DOHH2 (cell line): ENCODE results near the gene FAM107A.

Experiments used
- H3F3A ChIP-seq: fragments of 200-600 bp; sonication (generic), shearing (Covaris generic); 2 replicates; pipeline ENCODE4 v1.6.0; 2016; ENCODE audit warnings: antibody characterized with exemption, mild to moderate bottlenecking; ENCODE audit not compliant: control insufficient read depth, insufficient read depth
- H3K27ac ChIP-seq: fragments of 200-600 bp; sonication (generic); 2 replicates; pipeline ENCODE4 v1.5.1; 2014; ENCODE audit warnings: low read depth, mild to moderate bottlenecking, low read length, moderate library complexity
- H3K27me3 ChIP-seq: fragments of 200-600 bp; sonication (generic); 2 replicates; pipeline ENCODE4 v1.6.1; 2014; ENCODE audit warnings: mild to moderate bottlenecking, low read length, mixed read lengths; ENCODE audit not compliant: control insufficient read depth
- H3K36me3 ChIP-seq: fragments of 200-600 bp; sonication (generic); 2 replicates; pipeline ENCODE4 v1.6.1; 2014; ENCODE audit warnings: mild to moderate bottlenecking, low read length, moderate library complexity, mixed read lengths; ENCODE audit not compliant: control insufficient read depth
- H3K4me1 ChIP-seq: fragments of 200-600 bp; sonication (generic); 2 replicates; pipeline ENCODE4 v1.6.1; 2014; ENCODE audit warnings: mild to moderate bottlenecking, low read length, mixed read lengths; ENCODE audit not compliant: control insufficient read depth
- H3K4me2 ChIP-seq: fragments of 200-600 bp; sonication (generic); 2 replicates; pipeline ENCODE4 v1.6.0; 2014; ENCODE audit warnings: mild to moderate bottlenecking, low read length, moderate library complexity
- H3K4me3 ChIP-seq: fragments of 200-600 bp; sonication (generic); 2 replicates; pipeline ENCODE4 v1.5.1; 2014; ENCODE audit warnings: mild to moderate bottlenecking, low read length, mixed read lengths
- H3K79me2 ChIP-seq: fragments of 200-600 bp; sonication (generic); 2 replicates; pipeline ENCODE4 v1.6.1; 2014; ENCODE audit warnings: mild to moderate bottlenecking, low read length, mixed read lengths; ENCODE audit not compliant: control insufficient read depth
- H3K9me2 ChIP-seq: fragments of 200-600 bp; sonication (generic); replicated peaks from 2 replicates; pipeline ENCODE4 v1.6.1; 2014; ENCODE audit warnings: mild to moderate bottlenecking, low read length, mixed read lengths; ENCODE audit not compliant: control insufficient read depth
- H3K9me3 ChIP-seq: fragments of 200-600 bp; sonication (generic); 2 replicates; pipeline ENCODE4 v1.6.1; 2014; ENCODE audit warnings: antibody characterized with exemption, low read length, mixed read lengths; ENCODE audit not compliant: control insufficient read depth, insufficient read depth
- H4K20me1 ChIP-seq: fragments of 200-600 bp; sonication (generic); 2 replicates; pipeline ENCODE4 v1.6.0; 2014; ENCODE audit warnings: low read depth, mild to moderate bottlenecking, antibody characterized with exemption, low read length, moderate library complexity; ENCODE audit not compliant: control insufficient read depth, insufficient read depth
- EZH2phosphoT487 ChIP-seq: fragments of 200-600 bp; sonication (generic); IDR thresholded peaks from 2 replicates; pipeline ENCODE4 v1.6.1; 2017; ENCODE audit warnings: borderline replicate concordance, mild to moderate bottlenecking, antibody characterized with exemption, low read length, moderate library complexity, mixed read lengths
- TF ChIP-seq, protein P1 (sequence below): fragments of 200-600 bp; sonication (generic); IDR thresholded peaks from one replicate; pipeline ENCODE4 v1.5.1; 2014; ENCODE audit warnings: antibody characterized with exemption, mild to moderate bottlenecking, low read depth, low read length; ENCODE audit not compliant: poor library complexity, severe bottlenecking

FAM107A gene

DNA sequence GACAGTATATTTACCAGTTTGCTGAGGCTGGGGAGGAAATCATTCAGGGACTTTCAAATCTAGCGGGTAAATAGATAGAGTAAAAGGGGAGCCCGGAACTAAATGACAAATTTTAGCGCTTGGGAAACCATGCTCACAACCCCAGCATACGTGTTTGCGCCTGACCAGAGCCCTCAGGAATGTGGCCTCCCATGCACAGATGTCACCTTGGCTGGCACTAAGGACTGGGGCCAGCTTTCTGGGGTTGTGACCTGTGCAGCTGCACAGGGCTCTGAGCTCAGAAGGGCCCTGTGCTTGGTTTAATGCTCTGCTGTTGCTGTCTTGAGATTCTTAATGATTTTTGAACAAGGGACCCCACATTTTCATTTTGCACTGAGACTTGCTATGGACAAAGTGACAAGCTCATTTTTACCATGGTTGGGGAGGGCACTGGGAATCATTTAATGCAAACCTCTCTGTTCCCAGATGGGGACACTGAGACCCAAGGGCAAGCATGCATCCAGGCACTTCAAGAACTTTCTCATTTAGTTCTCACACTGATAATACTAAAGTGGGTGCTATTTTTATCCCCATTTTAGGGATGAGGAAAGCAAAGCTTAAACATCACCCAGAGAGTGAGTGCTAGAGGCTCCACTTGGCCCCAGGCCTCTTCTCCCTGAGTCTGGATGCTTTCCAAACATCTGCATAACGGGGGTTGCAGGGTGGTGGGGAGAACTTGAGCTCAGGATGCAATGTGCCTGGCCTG is 44.1 kb upstream of the FAM107A start:
- H4K20me1 ChIP-seq = no peaks in the 10 kb centered on the region
- H3K4me2 ChIP-seq = no peak overlapping the region
- no peaks in the 10 kb centered on the region for H3K4me1 ChIP-seq
- TF ChIP-seq EZH2phosphoT487 = no peak
- TF ChIP-seq, protein P1, sequence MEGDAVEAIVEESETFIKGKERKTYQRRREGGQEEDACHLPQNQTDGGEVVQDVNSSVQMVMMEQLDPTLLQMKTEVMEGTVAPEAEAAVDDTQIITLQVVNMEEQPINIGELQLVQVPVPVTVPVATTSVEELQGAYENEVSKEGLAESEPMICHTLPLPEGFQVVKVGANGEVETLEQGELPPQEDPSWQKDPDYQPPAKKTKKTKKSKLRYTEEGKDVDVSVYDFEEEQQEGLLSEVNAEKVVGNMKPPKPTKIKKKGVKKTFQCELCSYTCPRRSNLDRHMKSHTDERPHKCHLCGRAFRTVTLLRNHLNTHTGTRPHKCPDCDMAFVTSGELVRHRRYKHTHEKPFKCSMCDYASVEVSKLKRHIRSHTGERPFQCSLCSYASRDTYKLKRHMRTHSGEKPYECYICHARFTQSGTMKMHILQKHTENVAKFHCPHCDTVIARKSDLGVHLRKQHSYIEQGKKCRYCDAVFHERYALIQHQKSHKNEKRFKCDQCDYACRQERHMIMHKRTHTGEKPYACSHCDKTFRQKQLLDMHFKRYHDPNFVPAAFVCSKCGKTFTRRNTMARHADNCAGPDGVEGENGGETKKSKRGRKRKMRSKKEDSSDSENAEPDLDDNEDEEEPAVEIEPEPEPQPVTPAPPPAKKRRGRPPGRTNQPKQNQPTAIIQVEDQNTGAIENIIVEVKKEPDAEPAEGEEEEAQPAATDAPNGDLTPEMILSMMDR = no peak
- no peaks in the 10 kb centered on the region for H3K9me3 ChIP-seq
- H3K9me2 ChIP-seq = no peaks in the 10 kb centered on the region
- no peak overlapping the region for H3K27ac ChIP-seq
- H3K4me3 ChIP-seq = no peak overlapping the region
- H3K27me3 ChIP-seq = 0 out of 2 replicates have a peak, but pooled peaks cover 2% of the 10 kb centered on the region
- H3K36me3 ChIP-seq = no peaks in the 10 kb centered on the region
- no peaks in the 10 kb centered on the region for H3K79me2 ChIP-seq
- no peaks in the 10 kb centered on the region for H3F3A ChIP-seq

GRCh38 chr3:58620421-58620820 is 43.2 kb upstream of the FAM107A start:
- H4K20me1 ChIP-seq = no peaks in the 10 kb centered on the region
- H3F3A ChIP-seq = no peaks in the 10 kb centered on the region
- no peaks in the 10 kb centered on the region for H3K4me1 ChIP-seq
- TF ChIP-seq EZH2phosphoT487 = no peak
- TF ChIP-seq, protein P1 = no peak
- H3K4me3 ChIP-seq = no peak overlapping the region
- H3K27me3 ChIP-seq = no peaks in the 10 kb centered on the region
- H3K9me3 ChIP-seq = no peaks in the 10 kb centered on the region
- H3K4me2 ChIP-seq = no peak overlapping the region
- H3K9me2 ChIP-seq = no peaks in the 10 kb centered on the region
- H3K27ac ChIP-seq = no peak overlapping the region
- no peaks in the 10 kb centered on the region for H3K79me2 ChIP-seq
- no peaks in the 10 kb centered on the region for H3K36me3 ChIP-seq

DNA sequence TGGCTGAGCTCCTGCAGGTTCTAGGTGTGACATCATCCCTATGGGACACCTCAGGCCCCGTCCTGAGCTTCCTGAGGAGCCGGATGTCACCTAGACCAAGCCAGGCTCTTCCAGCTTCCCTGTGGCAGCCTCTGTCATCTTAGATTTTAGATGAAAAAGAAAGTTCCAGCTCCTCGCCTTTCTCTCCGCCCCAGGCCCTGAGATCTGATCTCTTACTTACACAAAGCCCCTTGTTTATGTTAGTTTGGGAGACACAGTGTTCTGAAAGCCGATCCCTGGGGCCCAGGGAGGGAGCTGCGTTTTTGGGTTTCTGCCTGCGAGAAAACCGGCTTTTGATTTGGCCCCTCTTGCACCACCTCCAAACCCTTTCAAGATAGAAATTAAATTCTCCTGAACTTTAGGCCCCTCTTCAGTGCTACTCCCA is 40.2 kb upstream of the FAM107A start:
- no peaks in the 10 kb centered on the region for H3K4me1 ChIP-seq
- H3K4me3 ChIP-seq = no peak overlapping the region
- H3K27ac ChIP-seq = no peak overlapping the region
- H3K9me2 ChIP-seq = no peaks in the 10 kb centered on the region
- H4K20me1 ChIP-seq = no peaks in the 10 kb centered on the region
- no peaks in the 10 kb centered on the region for H3F3A ChIP-seq
- no peaks in the 10 kb centered on the region for H3K27me3 ChIP-seq
- H3K9me3 ChIP-seq = no peaks in the 10 kb centered on the region
- no peaks in the 10 kb centered on the region for H3K79me2 ChIP-seq
- H3K36me3 ChIP-seq = no peaks in the 10 kb centered on the region
- TF ChIP-seq, protein P1 = no peak
- no peak for TF ChIP-seq EZH2phosphoT487
- H3K4me2 ChIP-seq = no peak overlapping the region
